ENCODE measurements around the gene SPRY2.

The SPRY2 gene, protein sequence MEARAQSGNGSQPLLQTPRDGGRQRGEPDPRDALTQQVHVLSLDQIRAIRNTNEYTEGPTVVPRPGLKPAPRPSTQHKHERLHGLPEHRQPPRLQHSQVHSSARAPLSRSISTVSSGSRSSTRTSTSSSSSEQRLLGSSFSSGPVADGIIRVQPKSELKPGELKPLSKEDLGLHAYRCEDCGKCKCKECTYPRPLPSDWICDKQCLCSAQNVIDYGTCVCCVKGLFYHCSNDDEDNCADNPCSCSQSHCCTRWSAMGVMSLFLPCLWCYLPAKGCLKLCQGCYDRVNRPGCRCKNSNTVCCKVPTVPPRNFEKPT

GRCh38 chr13:80341101-80341755 lies at the start of gene SPRY2:
TSS of gene SPRY2 (minus strand) at chr13:80341126. CDS start at chr13:80337705, 3,421 bp downstream.
- peak; percentile 19 to 62 for DNase-seq (ENCODE audit: low spot score in 2 of 2)
- no peak within 1 kb of the TSS for H3K4me3 Mint-ChIP-seq
- no peak within 1 kb of the TSS for H3K27ac Mint-ChIP-seq
- peaks cover 5% of the 10 kb centered on the region for H3K36me3 Mint-ChIP-seq
- peak; percentile 60 for ATAC-seq
- no peaks in the 10 kb centered on the region for H3K9me3 Mint-ChIP-seq
- peaks cover 10% of the 10 kb centered on the region for H3K4me1 Mint-ChIP-seq

- DNase-seq (ENCODE audit: low spot score in 2 of 2) = no peak
- H3K9me3 Mint-ChIP-seq = peaks cover 6% of the 10 kb centered on the region
- H3K27ac Mint-ChIP-seq = no peak overlapping the region
- no peaks in the 10 kb centered on the region for H3K36me3 Mint-ChIP-seq
- no peak overlapping the region for H3K4me3 Mint-ChIP-seq
- no peak for ATAC-seq
- no peaks in the 10 kb centered on the region for H3K4me1 Mint-ChIP-seq
These were observed 49.4 kb upstream of the SPRY2 start for GRCh38 chr13:80390338-80390737.

GRCh38 chr13:80389073-80390038 lies 48.4 kb upstream of the SPRY2 start:
- Mint-ChIP-seq H3K4me3 (no peak overlapping the region), H3K27ac (no peak overlapping the region), H3K4me1 (no peaks in the 10 kb centered on the region), H3K9me3 (peaks cover 6% of the 10 kb centered on the region), H3K36me3 (no peaks in the 10 kb centered on the region)
- no peak for DNase-seq (ENCODE audit: low spot score in 2 of 2)
- ATAC-seq = no peak

GRCh38 chr13:80388506-80388905 lies 47.6 kb upstream of the SPRY2 start:
- DNase-seq (ENCODE audit: low spot score in 2 of 2) (no peak), ATAC-seq (no peak)
- Mint-ChIP-seq H3K9me3 (no peaks in the 10 kb centered on the region), H3K36me3 (no peaks in the 10 kb centered on the region), H3K27ac (no peak overlapping the region), H3K4me3 (no peak overlapping the region), H3K4me1 (no peaks in the 10 kb centered on the region)

DNA sequence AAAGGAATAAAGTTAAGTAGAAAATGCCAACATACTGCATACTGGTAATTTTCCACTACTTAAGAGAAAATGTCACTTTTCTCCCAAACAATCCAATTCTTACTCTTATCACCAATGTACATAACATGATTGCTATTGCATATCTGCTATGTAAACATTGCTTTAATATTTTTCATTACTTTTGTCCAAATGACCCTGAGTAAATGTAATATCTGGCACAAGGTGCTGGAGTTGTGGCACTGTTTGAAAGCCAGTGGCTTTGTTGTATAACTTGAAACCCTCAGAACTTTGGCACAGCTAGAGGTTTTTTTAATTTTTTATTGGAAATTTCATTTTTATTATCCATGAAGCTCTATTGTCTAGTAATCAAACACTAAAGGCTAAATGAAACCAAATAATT lies 45.7 kb upstream of the SPRY2 start:
- Mint-ChIP-seq H3K9me3 (no peaks in the 10 kb centered on the region), H3K36me3 (no peaks in the 10 kb centered on the region), H3K27ac (no peak overlapping the region), H3K4me1 (no peaks in the 10 kb centered on the region), H3K4me3 (no peak overlapping the region)
- no peak for ATAC-seq
- no peak for DNase-seq (ENCODE audit: low spot score in 2 of 2)

DNA sequence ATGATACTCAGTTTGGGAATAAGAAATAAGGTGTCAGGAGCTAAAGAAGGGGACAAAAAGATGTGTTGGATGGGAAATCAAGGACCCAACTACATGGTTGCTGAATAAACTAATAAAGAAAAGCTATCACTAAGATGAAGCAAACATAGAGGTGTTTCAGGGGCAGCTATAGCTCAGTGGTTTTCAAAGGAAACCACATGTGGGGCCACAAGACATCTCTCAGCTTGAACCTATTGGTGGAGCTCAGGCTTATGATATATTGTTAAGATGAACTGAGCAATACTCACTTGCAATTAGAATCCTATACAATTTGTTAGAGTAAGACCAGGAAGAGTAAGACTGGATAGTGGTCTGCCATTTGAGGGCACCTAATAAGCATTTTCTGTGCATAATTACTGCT lies 45.1 kb upstream of the SPRY2 start:
- Mint-ChIP-seq H3K4me3 (no peak overlapping the region), H3K4me1 (no peaks in the 10 kb centered on the region), H3K27ac (no peak overlapping the region), H3K9me3 (no peaks in the 10 kb centered on the region), H3K36me3 (no peaks in the 10 kb centered on the region)
- ATAC-seq = peak; percentile 69
- DNase-seq (ENCODE audit: low spot score in 2 of 2) = no peak

DNA sequence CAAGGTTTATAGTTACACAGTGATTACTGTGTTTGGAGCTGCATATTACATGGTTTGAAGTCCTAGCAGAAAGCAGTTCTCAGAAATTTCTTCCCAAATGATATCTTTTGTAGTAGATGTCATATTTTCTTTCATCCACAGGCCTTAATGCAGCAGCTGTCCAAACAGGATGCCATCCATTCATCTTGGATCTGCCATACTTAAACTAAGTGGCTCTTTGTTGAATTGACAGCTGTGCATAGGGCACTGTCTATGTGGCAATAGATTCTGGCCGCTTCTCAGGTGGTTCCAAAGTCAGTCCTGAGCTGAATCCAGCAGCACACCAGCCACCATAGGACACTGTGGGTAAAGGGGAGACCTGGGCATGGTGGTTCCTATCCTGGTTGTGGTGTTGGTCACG lies 41.6 kb upstream of the SPRY2 start:
- no peak for ATAC-seq
- Mint-ChIP-seq H3K4me1 (no peaks in the 10 kb centered on the region), H3K9me3 (no peaks in the 10 kb centered on the region), H3K27ac (no peak overlapping the region), H3K4me3 (no peak overlapping the region), H3K36me3 (no peaks in the 10 kb centered on the region)
- DNase-seq (ENCODE audit: low spot score in 2 of 2) = no peak

GRCh38 chr13:80379245-80379644 lies 38.3 kb upstream of the SPRY2 start:
- Mint-ChIP-seq H3K36me3 (no peaks in the 10 kb centered on the region), H3K4me1 (no peaks in the 10 kb centered on the region), H3K9me3 (no peaks in the 10 kb centered on the region), H3K4me3 (no peak overlapping the region), H3K27ac (no peak overlapping the region)
- DNase-seq (ENCODE audit: low spot score in 2 of 2) = no peak
- no peak for ATAC-seq

DNA sequence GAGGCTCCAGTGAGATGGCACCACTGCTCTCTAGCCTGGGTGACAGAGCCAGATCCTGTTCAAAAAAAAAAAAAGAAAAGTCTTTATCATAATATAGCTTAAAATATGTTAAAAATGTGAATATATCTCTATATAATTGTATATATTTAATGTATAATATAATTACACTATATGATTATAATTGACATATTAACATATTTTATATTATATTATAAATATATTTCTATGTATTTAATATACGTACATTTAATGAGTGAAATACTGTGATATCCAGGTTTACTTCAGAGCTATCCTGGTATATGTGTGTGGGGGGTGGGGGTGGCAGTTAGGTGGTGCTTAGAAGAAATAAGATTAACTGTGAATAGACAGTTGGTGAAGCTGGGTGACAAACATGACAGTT lies 35.6 kb upstream of the SPRY2 start:
- ATAC-seq = no peak
- Mint-ChIP-seq H3K4me3 (no peak overlapping the region), H3K27ac (no peak overlapping the region), H3K9me3 (no peaks in the 10 kb centered on the region), H3K4me1 (no peaks in the 10 kb centered on the region), H3K36me3 (no peaks in the 10 kb centered on the region)
- DNase-seq (ENCODE audit: low spot score in 2 of 2) = no peak

- Mint-ChIP-seq H3K9me3 (no peaks in the 10 kb centered on the region), H3K36me3 (no peaks in the 10 kb centered on the region), H3K27ac (no peak overlapping the region), H3K4me1 (no peaks in the 10 kb centered on the region), H3K4me3 (no peak overlapping the region)
- ATAC-seq (no peak), DNase-seq (ENCODE audit: low spot score in 2 of 2) (no peak)
These were observed 34.0 kb upstream of the SPRY2 start for GRCh38 chr13:80374901-80375300.

DNA sequence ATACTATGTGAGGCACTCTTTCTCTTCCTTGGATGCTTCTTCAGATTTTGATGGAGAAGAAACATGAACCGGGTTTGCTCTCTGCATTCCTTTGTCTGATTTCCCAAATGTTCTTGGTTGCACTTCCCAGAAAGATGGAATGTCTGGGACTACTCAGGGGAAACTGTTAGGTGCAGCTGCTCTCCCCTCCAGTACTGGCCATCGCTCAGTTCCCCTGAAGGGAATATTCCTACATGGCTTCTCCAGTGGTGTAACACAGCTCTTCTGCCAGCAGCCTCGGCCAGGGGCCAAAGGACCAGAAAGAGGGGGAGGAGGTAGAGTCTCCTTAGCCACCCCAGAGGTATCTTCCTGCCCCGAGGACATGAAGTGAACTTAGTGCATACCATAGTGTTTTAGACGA lies 33.5 kb upstream of the SPRY2 start:
- ATAC-seq = no peak
- Mint-ChIP-seq H3K27ac (no peak overlapping the region), H3K9me3 (no peaks in the 10 kb centered on the region), H3K36me3 (no peaks in the 10 kb centered on the region), H3K4me1 (no peaks in the 10 kb centered on the region), H3K4me3 (no peak overlapping the region)
- no peak for DNase-seq (ENCODE audit: low spot score in 2 of 2)

- ATAC-seq = no peak
- DNase-seq (ENCODE audit: low spot score in 2 of 2) = no peak
- Mint-ChIP-seq H3K4me3 (no peak overlapping the region), H3K27ac (no peak overlapping the region), H3K36me3 (no peaks in the 10 kb centered on the region), H3K4me1 (no peaks in the 10 kb centered on the region), H3K9me3 (no peaks in the 10 kb centered on the region)
These were observed 31.0 kb upstream of the SPRY2 start for GRCh38 chr13:80371840-80372509.

GRCh38 chr13:80367473-80367872 lies 26.5 kb upstream of the SPRY2 start:
- Mint-ChIP-seq H3K4me3 (no peak overlapping the region), H3K36me3 (no peaks in the 10 kb centered on the region), H3K4me1 (no peaks in the 10 kb centered on the region), H3K27ac (no peak overlapping the region), H3K9me3 (no peaks in the 10 kb centered on the region)
- ATAC-seq = no peak
- no peak for DNase-seq (ENCODE audit: low spot score in 2 of 2)

GRCh38 chr13:80363890-80364503 lies 23.1 kb upstream of the SPRY2 start:
- DNase-seq (ENCODE audit: low spot score in 2 of 2) = no peak
- no peak for ATAC-seq
- Mint-ChIP-seq H3K4me1 (peaks cover 4% of the 10 kb centered on the region), H3K36me3 (no peaks in the 10 kb centered on the region), H3K27ac (no peak overlapping the region), H3K4me3 (no peak overlapping the region), H3K9me3 (no peaks in the 10 kb centered on the region)

DNA sequence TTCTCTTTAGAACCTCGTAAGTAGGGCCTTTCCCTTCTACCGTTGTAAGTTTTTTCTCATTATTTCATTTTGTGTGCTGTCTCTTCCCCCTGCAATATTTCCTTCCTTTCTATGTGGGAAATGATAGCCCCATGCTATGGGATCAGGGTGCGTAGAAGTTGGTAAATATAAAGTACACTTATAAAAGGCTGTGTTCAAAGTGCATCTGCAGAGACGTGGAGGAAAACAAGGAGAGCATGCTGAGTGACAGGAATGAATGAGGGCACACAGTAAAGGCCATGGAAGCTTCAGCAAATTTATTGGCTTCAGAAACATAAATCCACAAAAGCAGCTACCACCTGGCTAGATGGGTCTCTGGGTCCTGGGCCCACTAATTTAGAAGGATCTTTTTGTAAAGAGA lies 21.6 kb upstream of the SPRY2 start:
- DNase-seq (ENCODE audit: low spot score in 2 of 2) (no peak), ATAC-seq (no peak)
- no peak overlapping the region for H3K4me3 Mint-ChIP-seq
- no peak overlapping the region for H3K27ac Mint-ChIP-seq
- H3K4me1 Mint-ChIP-seq = peaks cover 4% of the 10 kb centered on the region
- no peaks in the 10 kb centered on the region for H3K36me3 Mint-ChIP-seq
- H3K9me3 Mint-ChIP-seq = no peaks in the 10 kb centered on the region

All from stimulated activated effector memory CD8-positive, alpha-beta T cell treated with anti-CD3 and anti-CD28 coated beads, Interleukin-12 subunit alpha, Interleukin-12 subunit beta, amount 100 ng/mL, for 72 hours (primary cell).